Amniotic epithelial cell (primary cell): ENCODE measurements around the gene CFAP100.
A peak's percentile ranks its signal among the peaks of the same experiment; 100 is the strongest.

ENCODE experiments used
- DNase-seq: peaks from one replicate; pipeline ENCODE4 v3.0.0-alpha.2; 2010; ENCODE audit warnings: low read depth

CFAP100 gene

DNA sequence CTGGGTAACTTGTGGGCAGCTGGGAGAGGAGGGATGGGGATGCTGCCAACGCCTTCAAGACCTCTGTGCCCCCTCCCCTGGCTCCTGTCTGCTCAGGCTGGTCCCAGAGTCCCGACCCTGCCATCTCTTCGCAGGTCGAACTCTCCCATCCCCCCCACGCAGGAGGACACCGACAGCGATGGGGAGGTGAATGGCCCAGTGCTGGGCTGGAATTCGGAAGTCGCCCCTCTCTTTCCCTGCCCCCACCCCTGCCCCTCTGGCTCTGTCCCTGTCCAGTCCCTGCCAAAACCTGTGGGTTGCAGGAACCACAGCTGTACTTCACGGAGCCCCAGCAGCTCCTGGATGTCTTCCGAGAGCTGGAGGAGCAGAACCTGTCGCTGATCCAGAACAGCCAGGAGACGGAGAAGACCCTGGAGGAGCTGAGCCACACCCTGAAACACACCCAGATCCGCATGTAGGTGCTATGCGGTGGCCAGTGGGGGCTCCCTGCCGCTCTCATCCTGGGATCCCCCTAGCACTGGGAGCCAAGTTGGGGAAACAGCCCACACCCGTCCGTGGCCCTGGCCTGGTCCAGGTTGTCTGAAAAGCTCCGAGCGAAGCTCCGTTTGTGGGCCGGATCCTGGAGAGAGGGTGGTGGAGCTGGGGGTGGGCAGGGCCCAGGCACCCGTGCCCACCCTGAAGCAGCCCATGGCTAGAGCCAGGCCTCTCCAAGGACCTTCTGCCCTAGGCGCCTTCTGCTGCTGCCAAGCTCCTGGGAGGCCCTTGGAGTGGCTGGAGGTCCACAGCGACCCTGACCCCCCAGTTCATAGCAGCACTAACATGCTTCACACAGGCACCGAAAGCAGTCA lies 28.7 kb downstream of the CFAP100 start:
- DNase-seq: no peak

DNA sequence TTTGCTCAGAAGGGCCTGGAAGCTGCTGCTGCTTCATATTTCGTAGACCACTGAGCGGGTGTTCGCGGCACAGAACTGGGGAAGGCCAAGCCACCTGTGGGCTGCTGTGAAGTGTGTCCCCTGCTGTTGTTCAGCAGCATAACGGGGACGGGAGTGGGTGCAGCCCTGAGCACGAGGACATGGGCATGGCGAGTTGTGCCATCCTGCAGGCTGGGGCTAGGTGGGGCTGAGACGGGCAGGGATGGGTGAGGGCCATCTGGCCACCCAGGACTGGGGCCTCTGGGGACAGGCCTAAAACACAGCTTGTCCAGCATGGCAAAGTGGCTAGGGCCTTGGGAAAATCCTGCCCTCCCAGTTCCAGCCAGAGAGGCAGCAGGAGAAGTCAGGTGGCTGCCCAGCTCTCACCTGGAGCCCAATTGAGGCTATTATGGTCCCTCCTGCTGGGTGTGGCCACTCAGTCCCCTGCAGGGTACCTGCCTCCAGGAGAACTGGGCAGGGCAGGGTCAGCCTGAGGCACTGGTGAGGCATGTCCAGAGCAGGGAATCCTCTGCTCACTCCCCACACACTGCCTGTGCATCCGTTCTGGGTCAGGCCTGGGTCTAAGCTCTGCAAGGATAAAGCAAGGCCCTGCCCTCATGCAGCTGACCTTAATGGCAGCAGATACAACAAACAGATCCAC lies 29.5 kb downstream of the CFAP100 start:
- no peak for DNase-seq

DNA sequence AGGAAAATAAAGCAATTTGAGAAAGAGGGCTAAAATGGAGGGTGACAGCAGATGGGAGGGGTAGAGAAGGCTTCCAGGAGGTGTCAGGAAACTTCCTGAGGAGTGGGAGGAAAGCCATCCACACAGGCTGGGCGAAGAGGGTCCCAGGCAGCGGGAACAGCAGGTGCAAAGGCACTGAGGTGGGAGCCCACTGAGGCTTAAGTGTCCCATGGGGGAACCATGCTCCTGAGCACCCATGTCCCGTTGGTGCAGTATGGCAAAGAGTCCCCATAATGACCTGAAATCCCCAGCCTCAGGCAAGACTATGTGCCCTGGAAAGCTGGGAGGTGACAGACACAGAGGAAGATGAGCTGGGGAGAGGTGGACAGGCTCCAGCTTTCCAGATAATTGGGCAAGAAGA lies 30.0 kb downstream of the CFAP100 start:
- DNase-seq: no peak

DNA sequence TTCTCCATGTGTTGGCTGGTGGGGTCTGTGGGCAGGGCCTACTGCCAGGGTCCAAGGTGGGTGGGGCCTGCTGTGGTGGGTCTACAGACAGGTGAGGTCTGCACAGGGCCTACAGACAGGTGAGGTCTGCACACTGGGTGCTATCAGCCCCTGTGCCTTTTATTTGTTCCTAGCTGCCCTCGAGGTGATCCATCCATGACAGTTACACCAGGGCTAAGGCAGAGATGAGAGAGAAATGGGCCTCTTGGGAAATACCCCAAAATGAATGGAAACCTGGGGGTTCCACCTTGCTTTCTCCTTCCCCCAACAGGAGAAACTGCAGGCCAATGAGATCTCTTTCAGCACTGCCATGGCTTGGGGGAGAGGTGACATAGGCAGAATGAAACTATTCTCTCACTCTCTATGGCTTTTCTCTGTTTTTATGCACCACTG lies 36.4 kb downstream of the CFAP100 start:
- DNase-seq: no peak

DNA sequence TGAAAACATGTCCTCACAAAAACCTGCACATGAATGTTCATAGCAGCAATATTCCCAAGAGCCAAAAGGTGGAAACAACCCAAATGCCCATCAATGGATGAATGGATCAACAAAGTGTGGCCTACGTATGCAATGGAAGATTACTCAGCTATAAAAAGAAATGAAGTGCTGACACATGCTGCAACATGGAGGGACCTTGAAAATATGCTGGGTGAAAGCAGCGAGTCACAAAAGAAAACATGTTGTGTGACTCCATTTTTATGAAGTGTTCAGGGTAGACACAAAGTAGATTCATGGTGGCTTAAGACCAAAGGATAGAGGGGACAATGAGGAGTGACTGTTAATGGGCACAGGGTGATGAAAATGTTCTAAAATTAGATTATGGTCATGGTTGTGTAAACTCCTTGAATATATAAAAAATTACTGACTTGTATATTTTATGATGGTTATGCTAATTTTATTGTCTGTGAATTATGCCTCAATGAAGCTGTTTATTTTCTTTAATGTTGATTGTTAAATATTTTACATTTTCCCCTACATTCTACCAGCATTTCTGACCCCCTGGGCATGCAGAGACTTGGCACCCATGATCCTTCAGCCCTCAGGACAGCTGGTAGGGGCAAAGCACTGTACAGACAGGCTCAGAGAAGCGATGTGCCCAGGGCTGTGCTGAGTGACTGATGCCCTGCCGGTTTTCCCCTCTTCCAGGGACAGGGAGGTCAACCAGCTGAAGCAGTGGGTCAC lies 37.8 kb downstream of the CFAP100 start:
- DNase-seq: peak; percentile 8

DNA sequence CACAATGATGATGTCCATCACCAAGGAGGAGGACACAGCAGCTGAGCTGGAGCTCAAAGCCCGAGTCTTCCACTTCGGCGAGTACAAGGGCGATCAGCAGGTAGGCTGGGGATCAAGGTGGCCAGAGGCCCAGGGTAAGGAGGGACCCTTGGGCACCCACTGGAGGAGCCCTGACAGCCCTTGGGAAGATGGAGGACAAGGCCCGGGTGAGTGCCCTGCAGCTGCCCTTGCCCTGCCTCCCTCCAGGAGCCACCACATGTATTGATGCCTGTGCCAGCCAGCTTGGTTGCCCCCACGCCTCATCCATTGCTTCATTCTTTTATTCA lies 38.4 kb downstream of the CFAP100 start:
- no peak for DNase-seq

DNA sequence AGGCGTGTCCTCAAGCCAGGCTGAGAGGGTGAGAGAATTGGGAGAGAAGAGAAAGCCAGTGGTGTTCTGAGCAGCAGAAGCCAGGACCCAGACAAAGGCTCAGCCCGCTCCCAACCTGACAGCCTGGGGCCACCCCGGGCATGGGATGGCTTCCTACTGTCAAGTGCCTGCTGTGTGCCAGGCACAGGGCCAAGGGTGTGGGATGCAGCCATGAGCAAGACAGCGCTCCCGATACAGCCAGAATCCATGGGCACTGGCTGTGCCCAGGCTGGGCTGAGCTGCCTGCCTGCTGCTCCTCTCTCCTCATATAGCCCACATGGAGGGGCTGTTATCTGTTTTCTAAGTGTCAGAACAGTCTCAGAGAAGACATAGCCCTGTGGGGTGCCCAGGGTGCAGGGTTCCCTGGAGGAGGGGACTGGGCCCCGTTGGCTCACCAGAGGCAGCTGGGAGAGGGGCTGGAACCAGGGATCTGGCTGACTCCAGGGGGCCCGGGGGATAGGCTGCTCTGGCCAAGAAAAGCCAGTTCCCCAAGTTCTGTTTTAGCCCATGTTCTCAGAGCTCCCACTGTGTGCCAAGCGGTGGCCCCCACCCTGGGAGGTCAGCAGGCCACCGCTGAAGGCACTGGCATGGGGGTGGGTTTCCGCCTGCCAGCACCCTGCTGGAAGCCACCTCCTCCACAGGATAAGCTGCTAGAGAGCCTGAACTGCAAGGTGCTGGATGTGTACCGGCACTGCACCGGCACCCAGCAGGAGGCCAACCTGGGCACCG lies 39.0 kb downstream of the CFAP100 start:
- DNase-seq: no peak

DNA sequence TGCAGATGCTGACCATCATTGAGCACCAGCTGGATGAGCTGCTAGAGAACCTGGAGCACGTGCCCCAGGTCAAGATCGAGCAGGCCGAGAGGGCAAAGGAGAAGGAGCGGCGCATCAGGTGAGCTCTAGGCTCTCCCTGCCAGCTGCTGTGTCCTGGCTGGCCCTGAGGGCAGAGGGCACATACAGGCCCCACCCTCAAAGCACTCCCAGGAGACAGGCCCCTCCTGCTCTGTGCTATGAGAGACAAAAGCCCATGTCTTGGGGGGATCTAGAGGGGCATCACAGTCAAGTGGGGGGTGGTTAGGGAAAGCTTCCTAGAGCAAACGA lies 39.5 kb downstream of the CFAP100 start:
- no peak for DNase-seq

DNA sequence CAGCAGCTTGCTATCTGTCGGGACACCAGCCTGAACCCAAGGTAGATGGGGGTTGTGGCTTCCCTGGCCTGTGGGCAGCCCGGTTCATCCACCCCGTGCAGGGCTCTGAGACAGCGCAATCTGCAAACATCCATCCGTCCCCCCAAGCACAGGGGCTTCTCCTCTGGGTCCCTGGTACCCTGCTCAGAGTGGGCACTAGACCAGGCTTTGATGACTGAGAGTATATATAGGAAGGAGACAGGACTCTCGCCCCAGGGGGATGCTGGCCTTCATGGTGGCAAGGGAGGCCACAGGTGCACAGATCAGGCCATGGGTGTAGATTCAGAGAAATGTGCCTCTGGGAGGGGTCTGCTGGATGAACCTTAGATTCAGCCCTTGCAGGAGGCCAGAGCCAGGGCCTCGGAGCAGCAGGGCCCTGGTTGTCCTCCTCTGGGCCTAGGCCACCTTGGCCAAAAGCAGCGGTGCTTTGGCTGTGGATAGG lies 40.3 kb downstream of the CFAP100 start:
- DNase-seq: no peak

DNA sequence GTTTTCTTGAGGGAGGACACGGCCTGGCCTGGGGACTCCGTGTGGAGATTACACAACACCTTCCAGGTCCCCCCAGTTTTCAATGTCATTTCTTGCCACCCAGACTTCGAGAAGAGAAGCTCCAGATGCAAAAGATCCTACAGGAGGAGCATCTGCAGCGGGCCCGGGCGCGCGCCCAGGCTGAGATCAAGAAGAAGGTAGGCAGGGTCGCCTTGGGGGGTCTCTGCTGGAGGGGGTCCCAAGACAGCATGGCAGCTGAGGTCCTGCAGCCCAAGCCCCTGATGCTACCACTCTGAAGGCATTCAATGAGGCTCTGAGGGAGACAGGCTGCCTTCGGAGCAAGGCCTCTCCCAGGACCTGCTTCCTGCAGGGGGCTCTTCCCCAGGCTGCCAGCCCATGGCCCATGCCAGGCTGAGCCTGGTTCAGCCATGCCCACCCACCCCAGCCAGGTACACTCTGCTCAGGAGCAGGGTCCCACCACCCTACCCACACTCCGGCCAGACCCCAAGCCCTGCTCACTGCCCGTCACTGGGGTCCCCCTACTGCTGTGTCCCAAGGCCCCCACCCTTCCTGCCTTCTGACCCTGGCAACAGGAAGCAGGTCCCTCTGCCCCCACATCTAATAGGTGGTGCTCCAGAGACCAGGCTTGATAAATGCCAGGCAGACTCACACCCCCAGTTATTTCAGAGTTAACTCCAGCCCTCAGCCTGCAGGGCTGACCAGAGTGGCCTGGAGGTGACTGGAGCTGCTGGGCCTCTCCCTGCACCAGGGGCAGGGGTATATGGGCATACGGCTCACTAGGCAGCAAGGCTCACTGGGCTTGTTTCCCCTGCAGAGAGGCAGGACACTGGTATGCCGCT lies 41.0 kb downstream of the CFAP100 start:
- no peak for DNase-seq

DNA sequence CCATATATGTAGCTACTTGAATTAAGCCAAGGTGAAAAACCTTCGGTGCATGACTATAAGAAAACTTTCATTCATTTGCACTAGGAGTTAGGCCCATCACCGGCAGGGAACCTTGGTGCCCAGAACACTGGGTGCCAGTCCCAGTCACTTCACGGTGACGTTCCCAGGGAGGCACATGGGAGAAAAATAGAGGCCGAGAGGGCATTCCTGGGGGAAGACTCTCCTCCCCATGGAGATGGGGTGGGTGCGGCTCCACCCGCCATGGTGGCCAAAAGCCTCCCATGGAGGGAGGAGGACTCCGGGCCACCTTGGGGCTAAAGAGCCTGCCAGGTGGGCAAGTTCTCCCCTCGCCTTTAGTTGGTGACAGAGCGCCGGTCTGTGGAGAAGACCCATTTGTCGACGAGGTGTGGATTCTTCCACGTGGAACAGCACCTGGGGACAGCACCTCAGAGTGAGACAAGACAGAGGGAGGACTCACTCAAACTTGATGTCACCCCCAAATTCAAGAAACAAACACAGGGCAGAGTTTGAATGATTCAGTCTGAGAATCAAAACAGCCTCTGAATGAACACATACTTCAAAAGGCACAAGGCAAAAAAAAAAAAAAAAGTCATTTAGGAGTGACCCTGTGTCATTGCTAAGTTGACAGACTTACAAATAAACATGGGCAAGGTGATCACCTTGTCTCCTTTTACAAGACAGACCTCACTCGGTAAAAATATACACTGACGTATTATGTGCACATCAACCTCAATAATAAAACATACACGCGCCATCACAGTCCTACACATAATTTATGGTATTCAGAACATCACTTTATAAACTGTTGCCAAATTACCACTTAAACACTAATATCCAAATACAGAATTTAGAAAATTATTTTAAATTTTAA lies 42.4 kb downstream of the CFAP100 start:
- no peak for DNase-seq

DNA sequence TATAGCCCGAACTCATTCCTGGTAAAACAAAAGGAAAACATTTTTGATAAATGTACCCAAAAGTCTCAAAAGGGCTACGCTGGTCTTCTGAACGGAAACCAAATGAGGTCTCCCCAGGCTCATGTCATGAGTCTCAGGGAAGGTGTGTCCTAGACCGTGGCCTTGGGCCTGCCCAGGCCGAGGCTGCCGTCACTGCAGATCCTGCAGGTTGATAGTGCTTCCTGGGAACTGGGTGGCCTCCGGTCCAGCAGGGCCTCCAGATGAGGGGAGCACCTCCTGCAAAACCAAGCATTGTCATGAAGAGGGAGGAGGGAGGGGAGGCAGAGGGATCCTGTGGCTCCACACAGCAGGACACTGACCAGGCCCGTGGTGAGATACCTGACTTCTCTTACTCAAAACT lies 43.5 kb downstream of the CFAP100 start:
- DNase-seq: no peak

DNA sequence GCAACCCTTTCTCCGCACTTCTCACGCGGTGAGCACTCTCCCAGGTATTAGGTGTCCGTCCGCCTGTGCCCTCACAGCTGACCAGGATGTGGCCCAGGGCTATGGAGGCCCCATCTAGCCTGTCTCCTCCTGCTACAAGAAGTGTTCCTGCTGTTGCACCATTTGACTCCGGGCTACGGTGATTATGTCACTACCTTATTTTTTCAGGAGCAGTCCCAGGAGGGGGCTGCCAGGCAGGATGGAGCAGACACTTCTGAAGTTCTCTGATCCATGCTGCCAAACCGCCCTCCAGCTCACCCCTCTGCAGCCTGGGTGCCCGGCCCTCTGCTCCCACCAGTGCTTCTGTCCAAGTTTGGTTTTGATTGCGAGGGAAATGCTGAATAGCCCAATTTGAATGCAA lies 44.0 kb downstream of the CFAP100 start:
- no peak for DNase-seq

DNA sequence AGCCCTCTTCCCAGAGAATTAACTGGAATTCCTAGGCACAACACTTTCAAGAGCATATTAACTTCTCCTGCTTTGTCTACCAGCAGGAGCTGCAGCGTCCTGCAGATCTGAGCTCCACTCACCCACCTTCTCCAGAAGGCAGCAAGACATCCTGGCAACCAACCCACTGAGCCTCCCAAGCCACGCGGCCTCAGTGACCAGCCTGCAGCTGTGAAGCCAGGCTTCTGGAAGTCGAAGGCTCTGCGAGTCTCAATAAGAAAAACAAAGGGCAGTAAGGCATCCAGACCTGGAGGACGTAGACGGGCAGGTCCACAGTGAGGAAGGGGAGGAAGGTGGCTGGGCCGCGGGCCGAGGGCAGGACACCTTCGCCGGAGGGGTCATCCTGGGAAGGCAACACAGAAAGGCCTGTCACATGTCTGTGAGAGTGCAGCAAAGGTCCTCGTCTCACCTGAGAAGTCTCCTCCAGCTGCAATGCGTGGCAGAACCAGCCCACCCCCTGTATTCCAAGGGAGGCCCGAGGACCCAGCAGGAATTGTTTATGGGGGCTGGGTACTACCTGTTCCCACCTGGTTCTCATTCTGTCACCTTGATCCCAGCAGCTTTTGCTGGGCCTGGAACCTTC lies 44.7 kb downstream of the CFAP100 start:
- no peak for DNase-seq

DNA sequence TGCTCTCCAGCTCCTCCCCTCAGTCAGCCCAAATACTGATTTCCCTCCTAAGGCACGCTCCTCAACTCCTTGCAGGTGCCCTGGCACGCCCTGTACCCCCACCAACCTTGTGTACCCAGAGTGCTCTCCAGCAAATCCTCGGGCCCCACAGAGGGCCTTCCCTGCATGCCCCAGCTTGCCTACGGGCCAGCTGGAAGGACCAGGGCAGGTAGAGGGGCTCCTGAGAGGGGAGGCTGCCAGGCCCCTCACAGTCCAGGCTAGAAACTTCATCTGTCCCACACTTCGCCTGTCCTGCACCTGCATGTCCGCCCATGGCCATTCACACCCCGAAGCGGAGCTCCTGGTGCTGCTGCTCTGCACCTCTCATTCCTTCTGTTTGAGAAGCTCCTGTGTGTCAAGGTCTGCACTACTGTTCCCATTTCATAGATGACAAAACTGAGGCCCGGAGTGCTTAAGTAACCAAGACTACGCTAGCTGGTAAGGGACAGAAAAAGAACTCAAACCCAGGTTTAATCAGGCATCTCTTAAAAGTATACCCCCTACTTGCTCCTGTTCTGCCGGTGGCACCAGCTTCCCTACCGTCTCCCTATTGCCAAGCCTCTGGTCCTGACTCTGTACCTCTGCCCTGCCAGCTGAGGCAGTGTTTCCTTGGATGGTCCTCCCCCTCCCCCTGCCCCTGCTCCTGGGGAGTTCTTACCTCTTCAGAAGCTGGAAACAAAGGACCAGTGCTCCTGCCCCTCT lies 45.4 kb downstream of the CFAP100 start:
- no peak for DNase-seq

DNA sequence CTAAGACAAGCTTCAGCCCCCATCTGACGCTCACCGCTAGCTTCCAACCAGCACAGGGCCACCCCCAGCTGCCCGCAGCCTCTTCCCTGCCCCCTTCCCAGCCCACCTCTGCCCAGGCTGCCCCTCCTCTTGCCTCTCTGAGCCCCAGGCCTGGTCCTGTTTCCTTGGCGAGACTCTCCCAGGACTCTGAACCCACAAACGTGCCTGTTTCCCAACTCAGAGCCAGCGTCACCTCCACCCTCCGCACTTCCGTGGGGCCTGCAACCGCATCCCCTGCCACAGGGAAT lies 45.9 kb downstream of the CFAP100 start:
- DNase-seq: no peak

DNA sequence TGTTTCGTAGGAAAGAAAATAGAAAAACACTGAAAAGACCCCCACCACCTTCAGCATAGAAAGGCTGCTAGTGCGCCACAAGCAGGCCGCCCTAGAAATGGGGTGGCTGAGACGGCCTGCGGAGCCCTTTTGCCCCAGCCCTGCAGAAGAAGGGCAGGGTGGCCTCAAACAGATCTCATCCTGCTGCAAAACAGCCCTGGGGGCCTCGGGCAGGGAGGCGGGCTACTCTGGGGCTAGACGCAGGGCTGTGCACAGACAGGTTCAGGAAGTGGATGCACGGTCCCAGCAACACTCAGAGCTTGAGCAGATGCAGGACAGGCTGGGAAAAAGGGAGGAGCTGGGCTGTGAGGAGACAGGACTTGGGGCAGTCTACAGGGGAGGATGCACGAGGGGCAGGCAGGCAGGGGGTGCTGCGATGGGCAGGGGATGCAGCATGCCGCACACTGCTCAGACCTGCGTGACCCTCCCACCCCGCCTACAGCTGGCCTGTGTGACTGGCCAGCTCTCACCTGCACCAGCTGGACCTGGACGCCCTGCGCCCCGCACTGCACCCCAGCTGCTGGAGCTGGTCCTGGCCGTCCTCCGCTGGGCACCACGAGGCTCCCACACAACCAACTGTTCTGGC lies 46.7 kb downstream of the CFAP100 start:
- DNase-seq: no peak

DNA sequence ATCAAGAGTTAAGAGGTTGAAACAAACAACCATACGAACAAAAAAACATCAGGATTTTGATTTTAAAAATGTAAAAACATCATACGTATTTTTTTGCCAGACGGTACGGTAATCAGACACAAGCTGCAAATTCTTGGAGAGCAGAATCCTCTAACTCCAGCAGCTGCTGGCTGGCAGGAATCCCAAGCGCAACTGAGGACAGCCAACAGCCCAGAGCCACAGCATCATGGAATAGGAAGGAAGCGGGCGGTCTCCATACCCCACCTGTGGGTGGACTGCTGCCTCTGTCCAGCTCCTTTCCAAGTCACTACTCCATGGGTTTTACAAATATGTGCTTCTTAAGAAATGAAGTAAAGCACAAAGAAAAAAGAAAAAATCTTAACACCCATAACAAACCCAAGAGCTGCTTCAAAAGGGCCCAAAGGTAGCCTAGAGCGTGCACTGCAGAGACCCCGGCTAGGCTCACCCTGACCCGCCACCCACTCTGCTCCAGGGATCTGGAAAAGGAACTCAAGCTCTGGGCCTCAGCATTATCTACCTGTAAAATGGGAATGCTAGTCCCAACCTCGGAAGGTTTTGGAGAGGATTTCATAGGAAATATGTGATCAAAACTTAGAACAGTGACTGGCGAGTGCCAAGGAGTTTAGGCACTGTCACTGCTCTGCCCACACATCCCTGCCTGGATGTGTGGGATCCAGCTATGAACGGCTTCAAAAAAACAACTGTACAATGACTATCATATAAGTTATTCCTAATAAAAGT lies 47.6 kb downstream of the CFAP100 start:
- DNase-seq: no peak
